GM19455 (cell line): ENCODE data around the gene BAIAP2L1.
"Not testable (repeated sequence)": the region's sequence is repeated elsewhere in the genome, so short reads cannot be mapped to it uniquely, and the experiment has no call there.

Source experiments
- ATAC-seq: cut with Tn5 transposase; IDR thresholded peaks from one replicate; pipeline ENCODE4 v1.9.1; 2021; ENCODE audit not compliant: unreplicated experiment

Gene BAIAP2L1

GRCh38 chr7:98323597-98324322, 77.1 kb downstream of the BAIAP2L1 start:
- ATAC-seq = no peak

DNA sequence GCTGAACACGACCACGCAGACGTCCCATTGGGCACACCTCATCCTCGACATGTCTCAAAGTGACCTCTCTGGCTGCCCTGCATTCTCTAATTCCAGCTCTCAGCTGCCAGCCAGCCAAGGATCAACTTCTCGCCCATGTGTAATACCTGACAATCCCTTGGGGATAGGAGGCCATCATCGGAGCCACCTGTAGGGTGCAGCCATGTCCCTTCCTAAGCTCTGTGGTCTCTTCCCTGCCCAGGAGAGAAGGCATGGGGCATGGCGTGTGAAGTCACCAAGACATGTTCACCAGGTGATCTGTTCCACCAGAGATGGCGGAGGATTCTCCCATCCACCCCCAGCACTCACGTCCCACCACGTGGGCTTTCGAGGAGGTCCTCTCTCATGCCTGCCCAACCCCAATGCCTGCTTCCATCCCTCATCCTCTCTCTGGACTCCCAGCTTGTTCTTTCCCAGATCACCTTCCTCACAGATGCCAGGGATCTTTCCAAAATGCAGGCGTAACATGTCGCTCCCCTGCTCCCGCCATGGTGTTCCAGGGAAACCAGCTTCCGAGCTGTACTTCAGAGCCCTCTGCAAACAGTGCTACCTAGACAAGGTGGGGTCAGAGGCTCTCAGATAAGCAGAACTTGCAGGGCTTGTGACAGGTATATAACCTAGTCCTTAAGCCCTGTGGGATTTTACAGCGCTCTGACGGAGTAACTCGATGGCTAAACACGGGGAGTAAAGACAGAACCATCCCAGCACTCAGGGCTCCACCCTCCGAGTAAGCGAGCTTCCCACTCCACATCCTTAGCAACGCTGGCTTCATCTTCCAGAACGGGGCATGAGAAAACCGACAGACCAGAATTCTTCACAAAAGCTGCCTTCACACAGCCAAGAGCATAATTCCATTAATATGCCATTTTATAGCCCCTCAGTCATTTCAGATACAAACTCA, 78.3 kb downstream of the BAIAP2L1 start:
- no peak for ATAC-seq

- no peak for ATAC-seq
Measured at GRCh38 chr7:98321301-98321700, 79.6 kb downstream of the BAIAP2L1 start.

DNA sequence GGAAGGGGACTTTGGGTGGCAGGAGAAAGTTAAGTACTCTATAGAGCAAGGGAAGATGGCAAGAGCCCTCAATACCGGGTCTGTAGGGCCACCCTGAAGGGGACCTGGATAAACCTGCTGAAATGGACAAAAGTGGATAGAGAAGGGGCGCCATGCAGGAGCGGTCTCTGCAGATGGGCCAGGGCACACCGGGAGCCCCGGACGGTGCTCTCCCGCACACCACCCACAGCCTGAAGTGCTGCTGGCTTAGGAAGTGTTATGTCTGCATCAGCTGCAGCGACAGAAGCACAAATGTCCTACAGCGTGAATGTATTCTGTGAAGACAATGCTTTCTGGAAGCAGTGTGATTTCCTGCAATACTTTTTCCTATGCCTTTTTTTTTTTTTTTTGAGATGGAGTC, 81.7 kb downstream of the BAIAP2L1 start:
- no peak for ATAC-seq

DNA sequence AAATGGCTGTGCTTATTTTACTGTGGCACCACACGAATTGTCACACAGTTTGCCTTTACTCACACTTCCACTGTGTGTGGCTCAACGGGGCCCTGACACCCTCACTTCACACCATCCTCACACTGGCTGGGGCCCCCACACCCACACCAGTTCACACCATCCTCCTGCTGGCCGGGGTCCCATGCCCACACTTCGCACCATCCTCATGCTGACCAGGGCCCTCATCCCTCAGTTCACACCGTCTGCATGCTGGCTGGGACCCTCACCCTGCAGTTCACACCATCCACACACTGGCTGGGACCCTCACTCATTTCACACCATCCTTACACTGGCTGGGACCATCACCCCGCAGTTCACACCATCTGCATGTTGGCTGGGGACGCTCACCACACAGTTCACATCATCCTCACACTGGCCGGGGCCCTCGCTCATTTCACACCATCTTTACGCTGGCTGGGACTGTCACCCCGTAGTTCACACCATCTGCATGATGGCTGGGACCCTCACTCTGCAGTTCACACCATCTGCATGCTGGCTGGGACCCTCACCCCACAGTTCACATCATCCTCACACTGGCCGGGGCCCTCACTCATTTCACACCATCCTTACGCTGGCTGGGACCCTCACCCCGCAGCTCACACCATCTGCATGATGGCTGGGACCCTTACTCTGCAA, 83.4 kb downstream of the BAIAP2L1 start:
- ATAC-seq = no peak

- ATAC-seq = not testable (repeated sequence)
Measured at GRCh38 chr7:98315994-98316527, 84.8 kb downstream of the BAIAP2L1 start.

DNA sequence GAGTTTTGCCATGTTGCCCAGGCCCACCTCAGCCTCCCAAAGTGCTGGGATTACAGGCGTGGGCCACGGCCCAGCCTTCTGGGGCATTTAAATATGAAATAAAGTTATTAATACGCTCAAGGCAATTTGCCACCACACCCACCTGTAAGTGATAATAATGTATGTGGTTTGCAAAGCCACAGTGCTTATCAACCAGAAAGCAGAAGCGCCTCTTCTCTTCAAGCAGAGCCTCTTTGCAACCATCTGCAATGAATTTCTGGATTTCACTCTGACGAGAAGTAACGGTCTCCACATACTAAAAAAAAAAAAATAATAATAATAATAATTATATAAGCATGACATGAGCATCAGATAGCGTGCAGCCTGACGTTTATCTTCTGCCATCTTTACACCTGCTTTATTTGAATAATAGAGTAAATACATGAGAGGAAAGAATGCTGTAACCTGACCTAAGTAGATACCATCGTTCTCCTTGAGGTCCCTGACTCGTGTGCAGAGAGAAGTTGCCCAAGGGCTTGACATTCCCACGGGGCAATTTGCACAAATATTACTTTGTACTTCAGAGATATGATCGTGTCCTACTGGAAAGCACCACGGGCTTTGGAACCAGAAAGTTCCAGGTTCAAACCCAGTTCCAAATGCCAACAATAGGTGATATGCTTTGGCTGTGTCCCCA, 85.4 kb downstream of the BAIAP2L1 start:
- peak; percentile 76 for ATAC-seq

DNA sequence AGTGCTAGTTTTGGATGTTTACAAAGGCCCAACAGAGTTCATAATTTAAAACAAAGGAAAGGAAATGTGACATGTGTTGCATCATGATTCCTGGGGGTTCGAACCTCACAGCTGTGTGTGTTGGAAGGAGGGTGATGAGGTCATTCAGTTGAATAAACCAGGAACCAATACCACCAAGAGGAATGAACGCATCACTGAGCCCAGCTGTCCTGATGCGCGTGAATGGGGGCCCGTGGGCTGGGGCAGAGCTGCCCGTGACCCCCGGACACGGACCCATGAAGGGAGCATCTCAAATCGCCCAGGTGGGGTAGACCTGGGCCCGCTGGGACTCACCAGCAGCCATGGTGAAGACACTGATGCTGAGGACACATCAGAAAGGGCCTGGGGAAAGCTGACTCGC, 86.4 kb downstream of the BAIAP2L1 start:
- no peak for ATAC-seq

- no peak for ATAC-seq
Measured at GRCh38 chr7:98312201-98312600, 88.7 kb downstream of the BAIAP2L1 start.

DNA sequence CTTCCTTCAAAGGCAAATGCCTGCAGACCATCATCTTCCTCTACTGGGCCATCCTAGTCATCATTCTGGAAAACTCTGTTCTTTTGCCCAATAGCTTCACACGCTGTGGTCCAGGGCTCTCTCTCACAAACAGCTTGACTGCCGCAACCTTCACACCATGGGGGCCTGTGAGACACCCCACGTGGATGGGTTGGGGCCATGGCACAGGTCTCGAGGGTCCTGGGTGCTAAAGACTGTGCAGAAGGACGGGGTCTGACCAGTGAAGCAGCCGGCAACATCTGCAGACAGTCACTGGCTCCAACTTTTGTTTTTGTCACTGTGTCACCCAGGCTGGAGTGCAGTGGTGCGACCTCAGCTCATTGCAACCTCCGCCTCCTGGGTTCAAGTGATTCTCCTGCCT, 91.3 kb downstream of the BAIAP2L1 start:
- no peak for ATAC-seq

GRCh38 chr7:98307971-98308466, 92.9 kb downstream of the BAIAP2L1 start:
- no peak for ATAC-seq

DNA sequence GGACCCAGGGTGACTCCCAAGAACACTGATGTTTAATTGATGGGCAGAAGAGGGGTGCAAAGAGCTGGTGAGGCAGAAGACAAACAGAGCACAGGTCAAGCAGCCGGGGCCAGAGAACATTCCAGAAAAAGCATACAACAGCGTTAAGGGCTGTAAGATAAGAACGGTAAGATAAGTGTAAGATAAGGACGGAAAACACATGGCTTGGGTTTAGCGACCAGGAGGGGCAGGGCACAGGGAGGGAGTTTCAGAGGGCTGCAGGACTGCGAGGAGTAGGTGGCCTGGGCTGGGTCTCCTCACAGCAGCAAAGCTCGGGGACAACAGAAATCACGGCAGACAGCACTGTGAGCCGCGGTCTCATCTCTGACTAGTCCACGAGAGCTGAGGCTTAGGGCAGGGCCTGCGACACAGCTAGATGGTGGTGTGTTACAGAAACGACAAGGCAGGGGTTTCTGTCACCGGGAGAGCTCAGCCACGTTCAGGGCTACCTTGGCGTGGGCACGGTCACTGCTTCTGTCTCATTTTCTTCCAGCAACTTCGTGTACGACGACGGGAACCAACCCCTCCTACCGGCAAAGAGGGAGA, 94.8 kb downstream of the BAIAP2L1 start:
- ATAC-seq = no peak

DNA sequence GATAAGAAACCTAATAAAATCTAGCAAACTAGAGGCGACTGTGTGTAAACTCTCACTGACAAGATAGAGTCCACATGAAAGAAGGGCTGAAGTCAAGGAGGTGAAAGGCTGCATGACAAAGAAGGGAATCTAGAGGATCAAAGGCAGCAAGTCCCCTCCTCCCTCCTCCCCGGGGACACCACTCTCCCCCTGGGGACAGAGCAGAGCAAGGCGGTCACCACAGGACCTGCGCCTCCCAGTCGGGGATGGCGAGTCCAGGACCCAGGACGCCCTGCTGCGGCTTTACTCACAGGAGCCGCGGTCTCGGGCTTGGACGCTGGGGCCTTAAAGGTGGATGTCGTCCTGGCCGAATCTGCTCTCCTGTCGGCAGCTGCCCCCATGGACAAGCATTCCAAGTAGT, 97.0 kb downstream of the BAIAP2L1 start:
- ATAC-seq = no peak

DNA sequence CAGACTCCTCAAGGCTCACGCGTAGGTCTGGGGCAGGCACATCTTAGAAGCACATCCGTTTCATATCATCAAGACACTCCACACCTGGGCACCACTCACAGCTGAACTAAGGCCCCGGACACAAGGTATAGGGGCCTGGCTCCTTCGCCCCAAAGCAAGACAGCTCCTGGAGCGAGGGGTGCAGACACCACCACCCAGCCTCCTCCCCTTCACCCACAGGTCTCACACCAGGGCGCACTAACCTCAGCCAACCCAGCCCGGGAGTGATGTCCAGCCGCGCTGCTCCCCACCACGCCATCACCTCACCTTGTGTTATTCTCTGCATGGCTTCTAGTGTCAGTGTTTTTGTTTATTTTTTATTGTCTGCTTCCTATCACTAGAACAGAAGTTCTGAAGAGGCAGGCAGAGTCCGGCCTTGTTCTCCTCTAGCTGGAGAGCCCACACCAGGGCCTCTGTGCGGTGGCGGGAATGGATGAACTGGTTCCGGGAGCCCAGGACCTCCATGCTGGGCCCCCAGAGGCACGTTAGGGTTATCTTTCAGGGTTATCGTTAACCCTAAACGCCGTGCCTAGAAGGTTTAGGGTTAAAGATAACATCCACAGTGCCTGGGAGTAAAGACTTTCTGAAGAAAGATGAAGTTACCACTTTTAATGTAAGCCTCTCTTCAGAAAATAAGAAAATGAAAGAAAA, 97.6 kb downstream of the BAIAP2L1 start:
- ATAC-seq = no peak

DNA sequence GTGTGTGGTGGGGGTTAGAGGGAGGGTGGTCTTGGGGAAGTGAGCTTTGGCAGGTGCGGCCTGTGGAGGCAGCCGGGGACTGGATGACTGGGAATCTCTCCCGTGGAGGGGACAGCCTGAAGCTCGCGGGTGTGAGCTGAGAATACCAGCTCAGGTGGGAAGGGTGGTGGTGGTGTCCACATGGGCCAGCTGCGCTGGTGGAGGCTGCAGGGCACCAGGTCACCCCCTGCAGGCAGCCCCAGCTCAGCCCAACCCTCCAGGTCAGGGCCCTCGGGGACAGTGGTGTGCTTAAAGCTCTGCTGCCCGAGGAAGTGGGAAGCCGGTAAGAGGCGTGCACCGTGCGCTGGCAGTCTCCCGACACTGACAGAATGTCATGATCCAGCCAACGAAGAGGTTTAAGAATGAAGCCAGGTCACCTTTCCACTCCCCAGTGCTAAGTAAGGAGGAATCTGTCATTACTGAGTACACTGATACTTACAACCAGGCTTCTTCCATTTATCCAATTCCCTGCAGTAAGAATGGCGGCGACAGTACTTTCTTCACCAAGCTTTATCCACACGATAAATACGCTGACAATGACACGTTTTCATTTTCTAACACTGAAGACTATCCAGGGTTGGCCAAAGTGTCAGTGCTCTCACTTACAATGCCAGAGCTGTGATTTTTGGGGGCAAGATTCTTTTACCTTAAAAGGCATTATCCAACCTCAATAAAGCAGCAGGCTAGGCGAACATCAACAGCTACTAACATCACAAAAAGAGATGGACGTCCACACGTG, 99.0 kb downstream of the BAIAP2L1 start:
- ATAC-seq = no peak

- ATAC-seq = no peak
Measured at GRCh38 chr7:98300595-98301372, 100.1 kb downstream of the BAIAP2L1 start.

DNA sequence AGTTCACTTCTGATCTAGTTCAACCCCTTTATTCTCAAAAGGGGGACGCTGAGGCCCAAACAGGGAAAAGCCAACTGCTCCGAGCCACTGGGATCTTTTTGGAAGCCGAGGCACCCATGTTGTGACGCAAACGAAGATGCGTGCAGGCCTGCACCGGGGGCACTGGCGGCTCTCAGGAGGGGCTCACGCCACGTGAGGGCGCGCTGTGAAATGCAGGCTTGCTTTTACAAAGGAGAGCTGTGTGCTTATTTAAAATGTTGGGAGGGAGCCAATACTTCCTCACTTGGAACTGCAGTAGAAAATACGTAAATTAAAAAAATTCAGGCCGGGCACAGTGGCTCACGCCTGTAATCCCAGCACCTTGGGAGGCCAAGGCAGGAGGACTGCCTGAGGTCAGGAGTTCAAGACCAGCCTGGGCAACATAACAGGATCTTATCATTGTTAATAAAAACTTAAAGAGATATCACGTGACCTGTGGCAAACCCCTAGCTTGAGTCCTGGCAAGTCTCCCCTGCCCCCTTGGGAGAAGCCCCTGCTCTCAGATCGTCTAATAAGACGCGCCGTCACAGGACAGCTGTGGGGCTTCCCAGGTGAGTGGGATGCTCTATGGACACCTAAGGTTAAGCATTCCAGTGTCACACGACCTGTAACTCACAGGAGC, 103.1 kb downstream of the BAIAP2L1 start:
- ATAC-seq = no peak

DNA sequence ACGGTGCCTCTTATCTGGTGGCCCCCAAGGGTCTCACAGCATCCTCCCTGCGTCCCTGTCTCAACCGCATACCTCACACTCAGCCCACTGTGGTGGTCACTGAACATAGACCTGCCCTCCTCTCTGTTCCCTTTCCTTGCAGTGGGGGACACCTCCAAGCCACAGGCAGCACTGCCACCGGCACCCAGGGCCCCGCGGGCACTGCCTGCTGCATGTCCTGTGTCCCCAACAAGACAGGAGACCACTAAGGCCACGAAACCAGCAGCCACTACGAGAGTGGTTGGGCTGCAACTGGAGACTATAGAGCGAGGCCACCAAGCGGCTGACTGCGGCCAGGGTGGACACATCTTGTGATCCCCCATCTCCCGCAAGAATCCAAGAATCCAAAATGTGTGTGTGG, 104.1 kb downstream of the BAIAP2L1 start:
- no peak for ATAC-seq
